ENCODE data around the gene FBXO4.

DNA sequence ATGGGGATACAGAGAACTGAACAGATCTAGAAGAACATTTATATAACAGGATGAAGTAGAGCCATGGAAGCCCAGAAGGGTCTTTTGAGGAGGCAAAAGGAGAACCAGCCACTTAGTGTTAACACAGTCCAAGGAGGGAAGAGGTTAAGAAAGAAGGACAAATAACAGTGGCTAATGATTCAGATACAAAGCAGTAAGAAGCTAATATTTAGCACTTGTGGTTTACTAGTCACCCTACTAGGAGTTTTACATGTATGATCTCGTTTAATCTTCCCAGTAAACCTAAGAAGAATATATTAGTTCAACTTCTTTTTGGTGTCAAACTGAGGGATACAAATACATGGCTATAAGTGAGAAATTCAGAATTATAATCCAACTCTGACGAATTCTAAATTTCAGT is 7.7 kb downstream of the FBXO4 start:
- TF ChIP-seq YY1 (IDR thresholded peaks at IDR 0.05; ENCODE audit: insufficient read depth, insufficient read length): no peak
- TF ChIP-seq SUZ12 (IDR thresholded peaks at IDR 0.05; ENCODE audit: extremely low read depth, insufficient read depth, insufficient read length): no peak
- no peak for TF ChIP-seq ZNF274 (IDR thresholded peaks at IDR 0.05; ENCODE audit: low read depth, low read length)

All from NT2/D1 (cell line).